ENCODE results near the gene DAB2IP.

Gene DAB2IP

GRCh38 chr9:121802753-121803152, 151.3 kb downstream of the DAB2IP start:
- no peak for DNase-seq

- no peak for DNase-seq
Observed at GRCh38 chr9:121807069-121807822, 155.8 kb downstream of the DAB2IP start.

GRCh38 chr9:121807823-121808278, 156.4 kb downstream of the DAB2IP start:
- DNase-seq: no peak

GRCh38 chr9:121808781-121809180, 157.3 kb downstream of the DAB2IP start:
- DNase-seq: no peak

- no peak for DNase-seq
Observed at GRCh38 chr9:121809356-121810050, 158.1 kb downstream of the DAB2IP start.

GRCh38 chr9:121810489-121810888, 159.1 kb downstream of the DAB2IP start:
- DNase-seq: no peak

GRCh38 chr9:121811140-121811539, 159.7 kb downstream of the DAB2IP start:
- DNase-seq: no peak

GRCh38 chr9:121811751-121812150, 160.3 kb downstream of the DAB2IP start:
- no peak for DNase-seq

- no peak for DNase-seq
Observed at GRCh38 chr9:121812159-121812735, 160.8 kb downstream of the DAB2IP start.

- no peak for DNase-seq
Observed at GRCh38 chr9:121813519-121814210, 162.2 kb downstream of the DAB2IP start.

- no peak for DNase-seq
Observed at GRCh38 chr9:121814594-121814993, 163.2 kb downstream of the DAB2IP start.

GRCh38 chr9:121815084-121815483, 163.7 kb downstream of the DAB2IP start:
- DNase-seq: no peak

- no peak for DNase-seq
Observed at GRCh38 chr9:121815546-121816448, 164.4 kb downstream of the DAB2IP start.

GRCh38 chr9:121816449-121816817, 165.0 kb downstream of the DAB2IP start:
- no peak for DNase-seq

GRCh38 chr9:121816845-121817450, 165.5 kb downstream of the DAB2IP start:
- DNase-seq: no peak

GRCh38 chr9:121817476-121817875, 166.0 kb downstream of the DAB2IP start:
- DNase-seq: no peak

- no peak for DNase-seq
Observed at GRCh38 chr9:121818016-121818661, 166.7 kb downstream of the DAB2IP start.

GRCh38 chr9:121818841-121819427, 167.5 kb downstream of the DAB2IP start:
- no peak for DNase-seq

GRCh38 chr9:121819428-121820231, 168.2 kb downstream of the DAB2IP start:
- DNase-seq: no peak

All from fibroblast of skin of back (primary cell).